MM.1S (cell line): ENCODE data around the gene ZNF516.

Experiments used
- DNase-seq: peaks from one replicate; pipeline ENCODE4 v3.0.0-alpha.2; 2015
- H2AFZ ChIP-seq: fragments of 300-600 bp; sonication (generic); 2 replicates; pipeline ENCODE4 v1.6.0; 2016; ENCODE audit warnings: antibody characterized with exemption, low read length
- H3F3A ChIP-seq: fragments of 300-600 bp; sonication (generic); 2 replicates; pipeline ENCODE4 v1.6.1; 2016; ENCODE audit warnings: mild to moderate bottlenecking, antibody characterized with exemption, low read length, moderate library complexity, mixed read lengths; ENCODE audit not compliant: insufficient read depth
- H3K27ac ChIP-seq: fragments of 300-600 bp; sonication (generic); 2 replicates; pipeline ENCODE4 v1.5.1; 2016; ENCODE audit warnings: mild to moderate bottlenecking, low read length
- H3K27me3 ChIP-seq: fragments of 300-600 bp; sonication (generic); replicated peaks from 2 replicates; pipeline ENCODE4 v1.6.0; 2016; ENCODE audit warnings: low read length; ENCODE audit not compliant: insufficient read depth
- H3K36me3 ChIP-seq: fragments of 300-600 bp; sonication (generic); replicated peaks from 2 replicates; pipeline ENCODE4 v1.6.1; 2016; ENCODE audit warnings: mild to moderate bottlenecking, low read length, mixed read lengths; ENCODE audit not compliant: insufficient read depth
- H3K4me1 ChIP-seq: fragments of 300-600 bp; sonication (generic); 2 replicates; pipeline ENCODE4 v1.6.1; 2016; ENCODE audit warnings: low read length, mixed read lengths
- H3K4me2 ChIP-seq: fragments of 300-600 bp; sonication (generic); 2 replicates; pipeline ENCODE4 v1.6.0; 2016; ENCODE audit warnings: low read depth, low read length
- H3K4me3 ChIP-seq: fragments of 300-600 bp; sonication (generic); 2 replicates; pipeline ENCODE4 v1.5.1; 2016; ENCODE audit warnings: low read length, mixed read lengths
- H3K79me2 ChIP-seq: fragments of 300-600 bp; sonication (generic); 2 replicates; pipeline ENCODE4 v1.6.1; 2016; ENCODE audit warnings: mixed run types, low read length, mixed read lengths
- H3K9ac ChIP-seq: fragments of 300-600 bp; sonication (generic); 2 replicates; pipeline ENCODE4 v1.6.1; 2016; ENCODE audit warnings: low read length, mixed read lengths
- H3K9me2 ChIP-seq: fragments of 300-600 bp; sonication (generic); replicated peaks from 2 replicates; pipeline ENCODE4 v1.6.1; 2016; ENCODE audit warnings: mild to moderate bottlenecking, low read length, mixed read lengths; ENCODE audit not compliant: insufficient read depth
- H3K9me3 ChIP-seq: fragments of 300-600 bp; sonication (generic); replicated peaks from 2 replicates; pipeline ENCODE4 v1.6.1; 2016; ENCODE audit warnings: mild to moderate bottlenecking, low read length, mixed read lengths; ENCODE audit not compliant: insufficient read depth
- H4K20me1 ChIP-seq: fragments of 300-600 bp; sonication (generic); 2 replicates; pipeline ENCODE4 v1.6.1; 2016; ENCODE audit warnings: mild to moderate bottlenecking, low read length, moderate library complexity, mixed read lengths; ENCODE audit not compliant: insufficient read depth
- EZH2 ChIP-seq: fragments of 300-600 bp; sonication (generic); optimal IDR thresholded peaks from 2 replicates; pipeline ENCODE3; 2017; ENCODE audit warnings: low read depth, mild to moderate bottlenecking, antibody characterized with exemption, low read length, mixed read lengths
- EZH2phosphoT487 ChIP-seq: fragments of 300-600 bp; sonication (generic); IDR thresholded peaks from 2 replicates; pipeline ENCODE4 v1.6.1; 2018; ENCODE audit warnings: antibody characterized with exemption, low read length
- TF ChIP-seq, protein P1 (sequence below): fragments of 300-600 bp; sonication (generic); IDR thresholded peaks from 2 replicates; pipeline ENCODE4 v1.5.1; 2016; ENCODE audit warnings: antibody characterized with exemption, low read length, mixed read lengths

The ZNF516 gene

GRCh38 chr18:76379226-76380126, 115.6 kb downstream of the ZNF516 start:
- Histone ChIP-seq H3K4me3 (no peak overlapping the region), H3K9ac (no peak overlapping the region), H3K4me1 (peaks cover 17% of the 10 kb centered on the region), H3K36me3 (no peaks in the 10 kb centered on the region), H3K27me3 (no peaks in the 10 kb centered on the region), H3K79me2 (no peaks in the 10 kb centered on the region), H3F3A (peaks cover 5% of the 10 kb centered on the region), H4K20me1 (no peaks in the 10 kb centered on the region), H2AFZ (no peak overlapping the region), H3K9me3 (no peaks in the 10 kb centered on the region), H3K9me2 (no peaks in the 10 kb centered on the region), H3K27ac (no peak overlapping the region), H3K4me2 (no peak overlapping the region)
- no peak for DNase-seq
- TF ChIP-seq EZH2 (no peak), EZH2phosphoT487 (no peak)
- TF ChIP-seq, protein P1, sequence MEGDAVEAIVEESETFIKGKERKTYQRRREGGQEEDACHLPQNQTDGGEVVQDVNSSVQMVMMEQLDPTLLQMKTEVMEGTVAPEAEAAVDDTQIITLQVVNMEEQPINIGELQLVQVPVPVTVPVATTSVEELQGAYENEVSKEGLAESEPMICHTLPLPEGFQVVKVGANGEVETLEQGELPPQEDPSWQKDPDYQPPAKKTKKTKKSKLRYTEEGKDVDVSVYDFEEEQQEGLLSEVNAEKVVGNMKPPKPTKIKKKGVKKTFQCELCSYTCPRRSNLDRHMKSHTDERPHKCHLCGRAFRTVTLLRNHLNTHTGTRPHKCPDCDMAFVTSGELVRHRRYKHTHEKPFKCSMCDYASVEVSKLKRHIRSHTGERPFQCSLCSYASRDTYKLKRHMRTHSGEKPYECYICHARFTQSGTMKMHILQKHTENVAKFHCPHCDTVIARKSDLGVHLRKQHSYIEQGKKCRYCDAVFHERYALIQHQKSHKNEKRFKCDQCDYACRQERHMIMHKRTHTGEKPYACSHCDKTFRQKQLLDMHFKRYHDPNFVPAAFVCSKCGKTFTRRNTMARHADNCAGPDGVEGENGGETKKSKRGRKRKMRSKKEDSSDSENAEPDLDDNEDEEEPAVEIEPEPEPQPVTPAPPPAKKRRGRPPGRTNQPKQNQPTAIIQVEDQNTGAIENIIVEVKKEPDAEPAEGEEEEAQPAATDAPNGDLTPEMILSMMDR = no peak

- no peak overlapping the region for H3K4me3 ChIP-seq
- H3F3A ChIP-seq = peaks cover 5% of the 10 kb centered on the region
- H3K4me1 ChIP-seq = peaks cover 17% of the 10 kb centered on the region
- H3K9ac ChIP-seq = no peak overlapping the region
- no peak overlapping the region for H3K4me2 ChIP-seq
- no peaks in the 10 kb centered on the region for H3K9me2 ChIP-seq
- TF ChIP-seq, protein P1 = no peak
- no peak for TF ChIP-seq EZH2
- no peak for TF ChIP-seq EZH2phosphoT487
- no peaks in the 10 kb centered on the region for H3K9me3 ChIP-seq
- no peak for DNase-seq
- no peaks in the 10 kb centered on the region for H3K27me3 ChIP-seq
- H3K27ac ChIP-seq = no peak overlapping the region
- H3K36me3 ChIP-seq = no peaks in the 10 kb centered on the region
- no peaks in the 10 kb centered on the region for H4K20me1 ChIP-seq
- H2AFZ ChIP-seq = no peak overlapping the region
- H3K79me2 ChIP-seq = no peaks in the 10 kb centered on the region
Measured at GRCh38 chr18:76378526-76379215, 116.4 kb downstream of the ZNF516 start.

- TF ChIP-seq EZH2 = no peak
- TF ChIP-seq, protein P1 = no peak
- no peak for TF ChIP-seq EZH2phosphoT487
- no peaks in the 10 kb centered on the region for H4K20me1 ChIP-seq
- no peaks in the 10 kb centered on the region for H3K9me2 ChIP-seq
- no peaks in the 10 kb centered on the region for H3K27me3 ChIP-seq
- H3K4me2 ChIP-seq = no peak overlapping the region
- H3K27ac ChIP-seq = no peak overlapping the region
- DNase-seq = no peak
- H3K4me1 ChIP-seq = peaks cover 17% of the 10 kb centered on the region
- no peaks in the 10 kb centered on the region for H3K36me3 ChIP-seq
- H3K9ac ChIP-seq = no peak overlapping the region
- no peaks in the 10 kb centered on the region for H3K79me2 ChIP-seq
- H3F3A ChIP-seq = peaks cover 5% of the 10 kb centered on the region
- H2AFZ ChIP-seq = no peak overlapping the region
- no peak overlapping the region for H3K4me3 ChIP-seq
- H3K9me3 ChIP-seq = no peaks in the 10 kb centered on the region
Measured at GRCh38 chr18:76377359-76377756, 117.7 kb downstream of the ZNF516 start.
